T-cell (primary cell): ENCODE data around the gene EIF3C. TPM values are rescaled to one million over a fixed set of nuclear protein-coding genes. Genes with fewer than 3 reads are reported as not detected.

Experiments used
- total RNA-seq, 35 experiments: library from RNA in 6 of 35; stranded (reverse) in 6 of 35; fragments of 120-200 nt in 1 of 35; gene quantifications; one replicate each; pipeline versions ENCODE4 v1.2.1 to v1.2.4 and lab custom pipeline; 2013 to 2026

EIF3C gene
- total RNA-seq, 5 donors from 2014 or later (not counting 1 experiment from before 2014, with no cell fraction given) = 196 to 414 (median 337) TPM

Other genes with a start within 250 kb of the EIF3C start
- gene NPIPB7, start 239.1 kb upstream of the EIF3C start, total RNA-seq = under 1 TPM; 0.25 to 0.88 (median 0.39) TPM
- gene CLN3, start 219.4 kb upstream of the EIF3C start, total RNA-seq = 10 to 100 TPM; 48.4 to 68.6 (median 61.1) TPM
- gene APOBR, start 216.8 kb upstream of the EIF3C start, total RNA-seq = 10 to 100 TPM in 3 of 5 donors, 1 to 10 TPM in 2; 6.4 to 16.9 (median 10.3) TPM
- not detected for gene IL27, start 204.6 kb upstream of the EIF3C start, total RNA-seq
- gene NUPR1, start 172.5 kb upstream of the EIF3C start, total RNA-seq = under 1 TPM in 3 of 5 donors, not detected in 2; 0.70 to 0.99 (median 0.98) TPM
- gene SGF29, start 157.5 kb upstream of the EIF3C start, total RNA-seq = 10 to 100 TPM; 52.6 to 79.3 (median 74.6) TPM
- gene SULT1A2, start 114.4 kb upstream of the EIF3C start, total RNA-seq = under 1 TPM in 3 of 5 donors, not detected in 2; 0.30 to 0.62 (median 0.53) TPM
- gene SULT1A1, start 101.4 kb upstream of the EIF3C start, total RNA-seq = 10 to 100 TPM; 13.3 to 19.0 (median 15.8) TPM
- 1 to 10 TPM in 2 of 5 donors, under 1 TPM in 1, not detected in 2; 0.76 to 3.7 (median 2.1) TPM for gene NPIPB8, start 73.4 kb upstream of the EIF3C start, total RNA-seq
- gene NPIPB9, start 40.3 kb downstream of the EIF3C start, total RNA-seq = 1 to 10 TPM; 3.8 to 6.6 (median 4.5) TPM
- gene ATXN2L, start 111.5 kb downstream of the EIF3C start, total RNA-seq = 100 to 1,000 TPM; 273 to 345 (median 281) TPM
- 100 to 1,000 TPM in 4 of 5 donors, 10 to 100 TPM in 1; 90.2 to 131 (median 105) TPM for gene TUFM, start 134.9 kb downstream of the EIF3C start, total RNA-seq
- gene SH2B1, start 152.4 kb downstream of the EIF3C start, total RNA-seq = 100 to 1,000 TPM in 3 of 5 donors, 10 to 100 TPM in 2; 90.5 to 127 (median 120) TPM
- 1 to 10 TPM in 2 of 5 donors, under 1 TPM in 3; 0.82 to 1.6 (median 0.95) TPM for gene ATP2A1, start 167.0 kb downstream of the EIF3C start, total RNA-seq
- 10 to 100 TPM; 26.9 to 35.5 (median 33.5) TPM for gene RABEP2, start 213.8 kb downstream of the EIF3C start, total RNA-seq
- 10 to 100 TPM in 1 of 5 donors, 1 to 10 TPM in 3, under 1 TPM in 1; 0.82 to 11.9 (median 3.5) TPM for gene CD19, start 220.5 kb downstream of the EIF3C start, total RNA-seq
- gene NFATC2IP, start 239.5 kb downstream of the EIF3C start, total RNA-seq = 100 to 1,000 TPM in 3 of 5 donors, 10 to 100 TPM in 2; 78.5 to 111 (median 100) TPM